ENCODE results near the gene NOL8. TPM values are rescaled to one million over a fixed set of nuclear protein-coding genes. Genes with fewer than 3 reads are reported as not detected.

The NOL8 gene
- total and polyA plus RNA-seq, 2 donors: 30.7 to 51.3 TPM

DNA sequence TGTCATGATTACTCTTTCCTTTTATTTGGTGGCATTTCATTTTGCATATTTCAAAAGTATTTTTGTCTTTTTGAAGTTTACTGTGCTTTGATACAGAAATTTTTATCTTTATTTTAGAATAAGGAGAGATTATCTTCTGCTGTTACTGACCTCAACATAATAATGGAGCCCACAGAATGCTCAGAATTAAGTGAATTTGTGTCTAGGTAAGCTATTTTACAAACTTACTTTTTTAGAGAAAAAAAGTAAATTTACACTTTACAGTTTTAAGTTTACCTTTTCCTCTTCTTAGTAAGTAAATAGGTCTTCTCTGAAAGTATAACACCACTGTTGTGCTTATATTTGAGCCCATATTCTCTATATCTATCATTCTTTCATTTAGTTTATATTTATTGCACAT lies 20.4 kb upstream of the NOL8 start:
- Histone ChIP-seq H3K9me3 (ENCODE audit: control insufficient read depth in 2 of 2, insufficient read depth in 1 of 2, low read length in 1 of 2) (no peaks in the 10 kb centered on the region), H3K27me3 (ENCODE audit: control insufficient read depth in 2 of 2, insufficient read depth in 1 of 2, low read length in 1 of 2) (no peaks in the 10 kb centered on the region), H3K4me3 (ENCODE audit: low read length in 2 of 2) (no peak overlapping the region), H3K4me1 (ENCODE audit: control insufficient read depth in 2 of 2, insufficient read depth in 2 of 2, low read length in 2 of 2) (no peaks in the 10 kb centered on the region), H3K27ac (ENCODE audit: low read depth in 1 of 2, low read length in 1 of 2) (no peak overlapping the region), H3K36me3 (ENCODE audit: control insufficient read depth in 2 of 2, insufficient read depth in 2 of 2, low read length in 1 of 2) (peaks cover 3 to 8% of the 10 kb centered on the region in 2 donors)
- no peak for DNase-seq (ENCODE audit: low read depth in 6 of 9, low spot score in 9 of 9)

DNA sequence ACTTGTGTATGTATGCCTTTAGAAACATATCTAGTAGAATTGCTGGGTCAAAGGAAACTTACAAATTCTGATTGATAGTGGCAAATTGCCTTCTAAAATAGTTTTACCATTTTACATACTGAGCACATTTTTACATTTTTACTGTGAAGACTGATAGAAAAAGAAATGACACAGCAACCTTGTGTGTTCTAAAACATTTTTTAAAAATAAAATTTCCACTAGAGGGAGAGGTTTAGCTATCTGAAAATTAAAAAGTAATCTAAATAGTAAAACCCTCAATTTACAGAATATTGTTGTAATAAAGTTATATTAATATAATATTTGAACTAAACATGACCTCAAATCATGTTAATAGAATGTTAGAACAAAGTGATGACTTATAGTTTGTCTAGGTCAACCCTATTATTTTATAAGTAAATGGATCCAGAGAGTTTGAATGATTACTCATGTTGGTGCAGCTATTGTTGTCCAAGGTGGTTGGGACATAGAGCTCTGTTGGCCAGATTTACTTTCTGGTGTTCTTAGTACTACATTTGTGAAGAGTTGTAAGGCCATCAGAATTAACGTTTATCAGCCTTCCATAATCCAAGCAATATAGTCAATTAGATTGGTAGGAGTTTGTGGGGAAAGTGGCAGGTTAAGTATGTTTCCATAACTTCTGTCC lies 17.8 kb upstream of the NOL8 start:
- Histone ChIP-seq H3K9me3 (ENCODE audit: control insufficient read depth in 2 of 2, insufficient read depth in 1 of 2, low read length in 1 of 2) (no peaks in the 10 kb centered on the region), H3K27me3 (ENCODE audit: control insufficient read depth in 2 of 2, insufficient read depth in 1 of 2, low read length in 1 of 2) (no peaks in the 10 kb centered on the region), H3K4me3 (ENCODE audit: low read length in 2 of 2) (no peak overlapping the region), H3K27ac (ENCODE audit: low read depth in 1 of 2, low read length in 1 of 2) (no peak overlapping the region), H3K4me1 (ENCODE audit: control insufficient read depth in 2 of 2, insufficient read depth in 2 of 2, low read length in 2 of 2) (no peaks in the 10 kb centered on the region), H3K36me3 (ENCODE audit: control insufficient read depth in 2 of 2, insufficient read depth in 2 of 2, low read length in 1 of 2) (peaks cover 23 to 31% of the 10 kb centered on the region in 2 donors)
- DNase-seq (ENCODE audit: low read depth in 6 of 9, low spot score in 9 of 9): no peak
- 95% methylated on average over 1 of the region's 1 CpG for WGBS

DNA sequence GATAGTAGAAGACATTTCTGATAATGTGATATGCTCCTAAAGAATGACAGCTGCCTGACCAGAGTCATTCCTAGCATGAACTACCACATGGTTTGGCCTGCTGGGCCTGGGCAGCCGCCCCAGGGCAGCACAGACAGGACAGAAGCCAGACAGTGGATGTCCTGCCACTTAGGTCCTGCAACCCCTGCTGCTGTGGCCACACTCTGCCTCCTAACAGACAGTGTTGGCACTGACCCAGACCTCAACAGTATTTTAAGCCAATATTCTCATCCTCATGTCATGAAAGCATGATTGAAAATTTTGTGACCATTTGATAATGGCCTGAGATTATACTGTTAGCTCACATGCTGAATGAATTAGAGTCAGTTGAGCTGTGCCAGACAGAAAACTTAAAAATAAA lies 16.4 kb upstream of the NOL8 start:
- H3K4me1 ChIP-seq (ENCODE audit: control insufficient read depth in 2 of 2, insufficient read depth in 2 of 2, low read length in 2 of 2): no peaks in the 10 kb centered on the region
- no peak overlapping the region for H3K4me3 ChIP-seq (ENCODE audit: low read length in 2 of 2)

DNA sequence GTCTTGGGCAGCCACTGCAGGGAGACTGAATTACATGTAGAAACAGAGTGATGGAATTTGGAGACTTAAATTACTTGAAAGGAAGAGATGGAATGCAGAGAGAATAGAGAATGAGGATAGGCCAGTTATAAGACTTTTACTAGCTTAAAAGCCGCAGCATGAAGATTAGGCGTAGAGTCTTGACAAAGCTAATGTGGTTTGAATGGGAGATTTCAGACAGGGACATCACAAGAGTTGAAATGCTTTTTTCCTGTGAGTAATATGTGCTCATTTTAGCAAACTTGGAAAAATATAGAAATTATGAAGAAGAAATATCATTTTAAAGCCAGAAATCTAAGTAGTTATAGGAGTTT lies 8.1 kb upstream of the NOL8 start:
- no peak for DNase-seq (ENCODE audit: low read depth in 6 of 9, low spot score in 9 of 9)
- Histone ChIP-seq H3K4me3 (ENCODE audit: low read length in 2 of 2) (no peak overlapping the region), H3K36me3 (ENCODE audit: control insufficient read depth in 2 of 2, insufficient read depth in 2 of 2, low read length in 1 of 2) (peaks cover 12 to 27% of the 10 kb centered on the region in 2 donors), H3K27ac (ENCODE audit: low read depth in 1 of 2, low read length in 1 of 2) (no peak overlapping the region), H3K27me3 (ENCODE audit: control insufficient read depth in 2 of 2, insufficient read depth in 1 of 2, low read length in 1 of 2) (no peaks in the 10 kb centered on the region), H3K9me3 (ENCODE audit: control insufficient read depth in 2 of 2, insufficient read depth in 1 of 2, low read length in 1 of 2) (no peaks in the 10 kb centered on the region), H3K4me1 (ENCODE audit: control insufficient read depth in 2 of 2, insufficient read depth in 2 of 2, low read length in 2 of 2) (no peaks in the 10 kb centered on the region)
- 99% methylated on average over 2 of the region's 2 CpGs for WGBS

More for the DNA sequence above, 16.4 kb upstream of the NOL8 start:
- WGBS: 98% methylated on average over 1 of the region's 1 CpG
- H3K27ac ChIP-seq (ENCODE audit: low read depth in 1 of 2, low read length in 1 of 2): no peak overlapping the region
- no peaks in the 10 kb centered on the region for H3K9me3 ChIP-seq (ENCODE audit: control insufficient read depth in 2 of 2, insufficient read depth in 1 of 2, low read length in 1 of 2)
- H3K36me3 ChIP-seq (ENCODE audit: control insufficient read depth in 2 of 2, insufficient read depth in 2 of 2, low read length in 1 of 2): peaks cover 28 to 32% of the 10 kb centered on the region in 2 donors
- H3K27me3 ChIP-seq (ENCODE audit: control insufficient read depth in 2 of 2, insufficient read depth in 1 of 2, low read length in 1 of 2): no peaks in the 10 kb centered on the region
- DNase-seq (ENCODE audit: low read depth in 6 of 9, low spot score in 9 of 9): no peak

DNA sequence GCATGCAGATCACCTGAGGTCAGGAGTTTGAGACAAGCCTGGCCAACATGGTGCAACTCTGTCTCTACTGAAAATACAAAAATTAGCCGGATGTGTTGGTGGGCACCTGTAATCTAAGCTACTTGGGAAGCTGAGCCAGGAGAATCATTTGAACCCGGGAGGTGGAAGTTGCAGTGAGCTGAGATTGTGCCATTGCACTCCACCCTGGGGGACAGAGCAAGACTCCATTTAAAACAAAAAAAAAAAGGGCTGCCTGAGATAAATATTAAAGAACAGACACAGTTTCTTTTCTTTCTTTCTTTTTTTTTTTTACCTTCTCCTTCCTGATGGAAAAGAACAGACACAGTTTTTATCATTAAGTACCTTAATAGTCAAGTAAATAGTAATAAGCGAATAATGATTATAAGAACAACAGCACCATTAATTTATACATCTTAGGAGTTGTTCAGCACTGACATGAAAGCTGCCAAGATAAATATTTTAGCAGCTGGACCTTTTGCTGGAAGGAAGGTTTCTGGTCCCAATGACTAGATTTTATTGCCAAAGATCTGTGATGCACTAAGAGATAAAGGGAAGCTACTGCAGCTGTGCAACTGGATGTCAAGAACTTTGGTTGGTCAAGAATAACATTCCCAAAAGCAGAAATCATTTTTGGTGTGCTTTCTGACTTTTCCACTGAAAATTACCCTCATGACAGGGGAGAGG lies 7.6 kb upstream of the NOL8 start:
- H3K36me3 ChIP-seq (ENCODE audit: control insufficient read depth in 2 of 2, insufficient read depth in 2 of 2, low read length in 1 of 2): peaks cover 7 to 22% of the 10 kb centered on the region in 2 donors
- H3K9me3 ChIP-seq (ENCODE audit: control insufficient read depth in 2 of 2, insufficient read depth in 1 of 2, low read length in 1 of 2): no peaks in the 10 kb centered on the region
- no peaks in the 10 kb centered on the region for H3K27me3 ChIP-seq (ENCODE audit: control insufficient read depth in 2 of 2, insufficient read depth in 1 of 2, low read length in 1 of 2)
- no peak overlapping the region for H3K4me3 ChIP-seq (ENCODE audit: low read length in 2 of 2)
- DNase-seq (ENCODE audit: low read depth in 6 of 9, low spot score in 9 of 9): no peak
- H3K4me1 ChIP-seq (ENCODE audit: control insufficient read depth in 2 of 2, insufficient read depth in 2 of 2, low read length in 2 of 2): no peaks in the 10 kb centered on the region
- WGBS: 98% methylated on average over 3 of the region's 3 CpGs
- H3K27ac ChIP-seq (ENCODE audit: low read depth in 1 of 2, low read length in 1 of 2): no peak overlapping the region

DNA sequence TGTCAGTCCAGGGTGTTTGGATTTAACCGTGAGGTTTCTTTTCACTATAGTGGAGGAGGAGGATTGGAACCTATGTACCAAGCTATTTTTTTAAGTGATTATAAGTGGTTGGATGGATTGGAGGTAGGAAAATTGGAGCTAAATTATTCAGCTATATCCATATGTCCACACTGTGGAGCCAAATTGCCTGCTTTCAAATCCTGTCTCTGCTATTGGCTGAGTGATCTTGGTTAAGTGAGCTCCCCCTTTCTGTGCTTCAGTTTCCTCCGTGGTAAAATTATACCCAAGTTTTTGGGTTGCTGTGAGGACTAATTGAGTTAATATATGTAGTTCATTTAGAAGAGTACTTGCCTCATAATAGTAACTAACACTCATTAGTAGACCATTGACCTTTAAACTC lies 3.1 kb upstream of the NOL8 start:
- WGBS: 52% methylated on average over 2 of the region's 2 CpGs
- peak in 1 of 9 donors; percentile 15 for DNase-seq (ENCODE audit: low read depth in 6 of 9, low spot score in 9 of 9)
- Histone ChIP-seq H3K27me3 (ENCODE audit: control insufficient read depth in 2 of 2, insufficient read depth in 1 of 2, low read length in 1 of 2) (no peaks in the 10 kb centered on the region), H3K27ac (ENCODE audit: low read depth in 1 of 2, low read length in 1 of 2) (no peak overlapping the region), H3K9me3 (ENCODE audit: control insufficient read depth in 2 of 2, insufficient read depth in 1 of 2, low read length in 1 of 2) (no peaks in the 10 kb centered on the region), H3K4me3 (ENCODE audit: low read length in 2 of 2) (no peak overlapping the region), H3K4me1 (ENCODE audit: control insufficient read depth in 2 of 2, insufficient read depth in 2 of 2, low read length in 2 of 2) (peaks cover 7 to 8% of the 10 kb centered on the region in 2 donors), H3K36me3 (ENCODE audit: control insufficient read depth in 2 of 2, insufficient read depth in 2 of 2, low read length in 1 of 2) (peaks cover 0 to 6% of the 10 kb centered on the region in 2 donors)

DNA sequence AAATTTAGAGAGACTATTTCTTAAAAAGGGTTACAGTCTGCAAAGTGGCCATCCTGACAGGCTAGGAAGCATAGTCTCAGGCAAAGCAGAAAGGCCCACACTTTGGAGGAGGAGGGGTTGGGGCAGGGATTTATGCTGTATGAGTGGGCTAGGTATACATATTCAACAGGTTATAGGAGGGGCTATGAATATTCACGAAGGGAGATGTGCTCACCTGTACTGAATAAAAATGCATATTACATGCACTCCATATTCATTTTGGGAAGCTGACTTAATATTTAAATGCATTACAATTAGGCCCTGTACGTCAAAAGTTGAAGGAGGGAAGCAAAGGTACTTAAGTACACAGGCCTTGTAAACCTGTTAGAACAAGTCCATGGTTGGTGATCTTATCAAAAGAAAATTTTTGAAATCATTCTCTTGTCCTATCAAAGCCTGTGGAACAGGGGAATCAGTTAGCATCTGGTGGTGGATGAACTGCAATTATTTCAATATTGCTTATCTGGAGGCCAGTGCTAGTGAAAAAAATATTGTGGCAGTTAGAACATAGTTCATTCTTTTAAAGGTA lies 2.2 kb upstream of the NOL8 start:
- H3K4me1 ChIP-seq (ENCODE audit: control insufficient read depth in 2 of 2, insufficient read depth in 2 of 2, low read length in 2 of 2): peaks cover 7 to 8% of the 10 kb centered on the region in 2 donors
- no peaks in the 10 kb centered on the region for H3K9me3 ChIP-seq (ENCODE audit: control insufficient read depth in 2 of 2, insufficient read depth in 1 of 2, low read length in 1 of 2)
- WGBS: 92% methylated on average over 2 of the region's 2 CpGs
- peaks cover 0 to 11% of the 10 kb centered on the region in 2 donors for H3K36me3 ChIP-seq (ENCODE audit: control insufficient read depth in 2 of 2, insufficient read depth in 2 of 2, low read length in 1 of 2)
- no peak for DNase-seq (ENCODE audit: low read depth in 6 of 9, low spot score in 9 of 9)
- no peaks in the 10 kb centered on the region for H3K27me3 ChIP-seq (ENCODE audit: control insufficient read depth in 2 of 2, insufficient read depth in 1 of 2, low read length in 1 of 2)
- no peak overlapping the region for H3K27ac ChIP-seq (ENCODE audit: low read depth in 1 of 2, low read length in 1 of 2)
- H3K4me3 ChIP-seq (ENCODE audit: low read length in 2 of 2): no peak overlapping the region

DNA sequence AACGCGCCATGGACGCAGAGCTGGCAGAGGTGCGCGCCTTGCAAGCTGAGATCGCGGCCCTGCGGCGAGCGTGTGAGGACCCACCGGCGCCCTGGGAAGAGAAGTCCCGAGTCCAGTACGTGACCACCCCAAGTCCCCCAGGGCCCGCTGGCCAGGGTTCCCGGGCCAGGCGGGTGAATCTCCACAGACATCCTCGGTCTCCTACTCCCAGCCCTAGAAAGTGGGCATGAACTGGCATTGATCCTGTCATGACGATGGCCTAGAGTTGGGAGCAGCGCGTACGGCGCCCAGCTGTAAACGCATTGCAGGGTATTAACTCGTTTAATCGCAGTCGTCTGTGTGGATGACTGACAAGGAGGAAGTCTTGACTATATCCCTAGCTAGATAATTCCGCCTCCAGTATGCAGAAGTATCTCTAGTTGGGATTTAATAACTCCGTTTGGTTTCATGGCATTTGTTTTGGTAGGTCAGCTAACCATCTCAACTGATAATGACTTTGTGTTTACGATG lies 896 bp upstream of the NOL8 start:
- peak in 1 of 9 donors; percentile 8 for DNase-seq (ENCODE audit: low read depth in 6 of 9, low spot score in 9 of 9)
- Histone ChIP-seq H3K4me3 (ENCODE audit: low read length in 2 of 2) (peak overlapping the region; percentile 80 to 90), H3K36me3 (ENCODE audit: control insufficient read depth in 2 of 2, insufficient read depth in 2 of 2, low read length in 1 of 2) (peaks cover 0 to 17% of the 10 kb centered on the region in 2 donors), H3K9me3 (ENCODE audit: control insufficient read depth in 2 of 2, insufficient read depth in 1 of 2, low read length in 1 of 2) (no peaks in the 10 kb centered on the region), H3K4me1 (ENCODE audit: control insufficient read depth in 2 of 2, insufficient read depth in 2 of 2, low read length in 2 of 2) (peaks cover 7 to 8% of the 10 kb centered on the region in 2 donors), H3K27ac (ENCODE audit: low read depth in 1 of 2, low read length in 1 of 2) (peak overlapping the region; percentile 94 to 96), H3K27me3 (ENCODE audit: control insufficient read depth in 2 of 2, insufficient read depth in 1 of 2, low read length in 1 of 2) (no peaks in the 10 kb centered on the region)
- WGBS: 2% methylated on average over 30 of the region's 30 CpGs

DNA sequence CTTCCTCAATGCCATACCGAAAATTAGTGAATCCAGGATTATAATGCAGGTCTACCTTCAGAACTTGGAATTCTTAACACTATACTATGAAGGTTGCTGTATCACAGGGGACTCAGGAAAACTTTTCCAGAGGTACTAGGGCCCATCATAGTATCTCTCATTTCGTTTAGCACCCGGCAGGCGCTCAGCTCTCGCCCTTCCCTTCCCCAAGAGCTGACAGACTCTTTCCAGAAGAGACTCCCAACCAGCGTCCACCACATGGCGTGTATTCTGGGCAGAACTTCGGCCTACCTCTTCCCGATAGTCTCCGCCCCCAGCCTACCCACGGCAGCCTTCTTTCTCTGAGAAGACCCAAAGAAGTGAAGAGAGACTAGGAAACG lies 271 bp downstream of the NOL8 start:
- H3K27ac ChIP-seq (ENCODE audit: low read depth in 1 of 2, low read length in 1 of 2): peak overlapping the region; percentile 94 to 96
- H3K9me3 ChIP-seq (ENCODE audit: control insufficient read depth in 2 of 2, insufficient read depth in 1 of 2, low read length in 1 of 2): no peaks in the 10 kb centered on the region
- peak overlapping the region; percentile 80 to 90 for H3K4me3 ChIP-seq (ENCODE audit: low read length in 2 of 2)
- DNase-seq (ENCODE audit: low read depth in 6 of 9, low spot score in 9 of 9): no peak
- no peaks in the 10 kb centered on the region for H3K27me3 ChIP-seq (ENCODE audit: control insufficient read depth in 2 of 2, insufficient read depth in 1 of 2, low read length in 1 of 2)
- under 1% methylated on average over 12 of the region's 12 CpGs for WGBS
- peaks cover 7 to 8% of the 10 kb centered on the region in 2 donors for H3K4me1 ChIP-seq (ENCODE audit: control insufficient read depth in 2 of 2, insufficient read depth in 2 of 2, low read length in 2 of 2)
- H3K36me3 ChIP-seq (ENCODE audit: control insufficient read depth in 2 of 2, insufficient read depth in 2 of 2, low read length in 1 of 2): peaks cover 4 to 23% of the 10 kb centered on the region in 2 donors
